ENCODE results near the gene ASIP. TPM values are rescaled to one million over a fixed set of nuclear protein-coding genes. Genes with fewer than 3 reads are reported as not detected.

The ASIP gene
- total and polyA plus RNA-seq, 2 experiments from 2014 or later: not detected

DNA sequence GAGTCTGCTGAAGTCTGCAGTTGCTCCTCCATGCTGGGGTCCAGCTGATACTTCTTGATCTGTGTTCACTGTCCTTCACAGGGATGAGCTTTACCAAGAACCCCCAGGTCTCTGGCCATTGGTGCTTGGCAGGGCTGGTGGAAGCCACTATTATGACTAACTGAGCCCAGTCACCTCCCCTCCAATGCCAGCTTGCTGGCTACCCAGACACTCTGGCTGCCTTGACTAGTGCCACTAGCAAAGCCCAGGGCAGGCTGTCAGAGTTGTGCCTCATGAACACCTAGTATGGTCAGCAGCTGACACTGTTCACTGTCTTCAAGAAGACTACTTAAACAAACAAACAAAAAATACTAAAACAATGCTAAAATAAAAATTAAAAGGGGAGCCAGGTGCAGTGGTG lies 8.8 kb downstream of the ASIP start (continued):
- TF ChIP-seq, protein P1, sequence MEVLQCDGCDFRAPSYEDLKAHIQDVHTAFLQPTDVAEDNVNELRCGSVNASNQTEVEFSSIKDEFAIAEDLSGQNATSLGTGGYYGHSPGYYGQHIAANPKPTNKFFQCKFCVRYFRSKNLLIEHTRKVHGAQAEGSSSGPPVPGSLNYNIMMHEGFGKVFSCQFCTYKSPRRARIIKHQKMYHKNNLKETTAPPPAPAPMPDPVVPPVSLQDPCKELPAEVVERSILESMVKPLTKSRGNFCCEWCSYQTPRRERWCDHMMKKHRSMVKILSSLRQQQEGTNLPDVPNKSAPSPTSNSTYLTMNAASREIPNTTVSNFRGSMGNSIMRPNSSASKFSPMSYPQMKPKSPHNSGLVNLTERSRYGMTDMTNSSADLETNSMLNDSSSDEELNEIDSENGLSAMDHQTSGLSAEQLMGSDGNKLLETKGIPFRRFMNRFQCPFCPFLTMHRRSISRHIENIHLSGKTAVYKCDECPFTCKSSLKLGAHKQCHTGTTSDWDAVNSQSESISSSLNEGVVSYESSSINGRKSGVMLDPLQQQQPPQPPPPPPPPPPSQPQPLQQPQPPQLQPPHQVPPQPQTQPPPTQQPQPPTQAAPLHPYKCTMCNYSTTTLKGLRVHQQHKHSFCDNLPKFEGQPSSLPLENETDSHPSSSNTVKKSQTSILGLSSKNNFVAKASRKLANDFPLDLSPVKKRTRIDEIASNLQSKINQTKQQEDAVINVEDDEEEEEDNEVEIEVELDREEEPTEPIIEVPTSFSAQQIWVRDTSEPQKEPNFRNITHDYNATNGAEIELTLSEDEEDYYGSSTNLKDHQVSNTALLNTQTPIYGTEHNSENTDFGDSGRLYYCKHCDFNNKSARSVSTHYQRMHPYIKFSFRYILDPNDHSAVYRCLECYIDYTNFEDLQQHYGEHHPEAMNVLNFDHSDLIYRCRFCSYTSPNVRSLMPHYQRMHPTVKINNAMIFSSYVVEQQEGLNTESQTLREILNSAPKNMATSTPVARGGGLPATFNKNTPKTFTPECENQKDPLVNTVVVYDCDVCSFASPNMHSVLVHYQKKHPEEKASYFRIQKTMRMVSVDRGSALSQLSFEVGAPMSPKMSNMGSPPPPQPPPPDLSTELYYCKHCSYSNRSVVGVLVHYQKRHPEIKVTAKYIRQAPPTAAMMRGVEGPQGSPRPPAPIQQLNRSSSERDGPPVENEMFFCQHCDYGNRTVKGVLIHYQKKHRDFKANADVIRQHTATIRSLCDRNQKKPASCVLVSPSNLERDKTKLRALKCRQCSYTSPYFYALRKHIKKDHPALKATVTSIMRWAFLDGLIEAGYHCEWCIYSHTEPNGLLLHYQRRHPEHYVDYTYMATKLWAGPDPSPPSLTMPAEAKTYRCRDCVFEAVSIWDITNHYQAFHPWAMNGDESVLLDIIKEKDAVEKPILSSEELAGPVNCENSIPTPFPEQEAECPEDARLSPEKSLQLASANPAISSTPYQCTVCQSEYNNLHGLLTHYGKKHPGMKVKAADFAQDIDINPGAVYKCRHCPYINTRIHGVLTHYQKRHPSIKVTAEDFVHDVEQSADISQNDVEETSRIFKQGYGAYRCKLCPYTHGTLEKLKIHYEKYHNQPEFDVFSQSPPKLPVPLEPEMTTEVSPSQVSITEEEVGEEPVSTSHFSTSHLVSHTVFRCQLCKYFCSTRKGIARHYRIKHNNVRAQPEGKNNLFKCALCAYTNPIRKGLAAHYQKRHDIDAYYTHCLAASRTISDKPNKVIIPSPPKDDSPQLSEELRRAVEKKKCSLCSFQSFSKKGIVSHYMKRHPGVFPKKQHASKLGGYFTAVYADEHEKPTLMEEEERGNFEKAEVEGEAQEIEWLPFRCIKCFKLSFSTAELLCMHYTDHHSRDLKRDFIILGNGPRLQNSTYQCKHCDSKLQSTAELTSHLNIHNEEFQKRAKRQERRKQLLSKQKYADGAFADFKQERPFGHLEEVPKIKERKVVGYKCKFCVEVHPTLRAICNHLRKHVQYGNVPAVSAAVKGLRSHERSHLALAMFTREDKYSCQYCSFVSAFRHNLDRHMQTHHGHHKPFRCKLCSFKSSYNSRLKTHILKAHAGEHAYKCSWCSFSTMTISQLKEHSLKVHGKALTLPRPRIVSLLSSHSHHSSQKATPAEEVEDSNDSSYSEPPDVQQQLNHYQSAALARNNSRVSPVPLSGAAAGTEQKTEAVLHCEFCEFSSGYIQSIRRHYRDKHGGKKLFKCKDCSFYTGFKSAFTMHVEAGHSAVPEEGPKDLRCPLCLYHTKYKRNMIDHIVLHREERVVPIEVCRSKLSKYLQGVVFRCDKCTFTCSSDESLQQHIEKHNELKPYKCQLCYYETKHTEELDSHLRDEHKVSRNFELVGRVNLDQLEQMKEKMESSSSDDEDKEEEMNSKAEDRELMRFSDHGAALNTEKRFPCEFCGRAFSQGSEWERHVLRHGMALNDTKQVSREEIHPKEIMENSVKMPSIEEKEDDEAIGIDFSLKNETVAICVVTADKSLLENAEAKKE (CRISPR knock-in tag; IDR thresholded peaks at IDR 0.05): no peak
- TF ChIP-seq POLR2AphosphoS5 (IDR thresholded peaks at IDR 0.05; ENCODE audit: low read depth) (no peak), JUNB (IDR thresholded peaks at IDR 0.05; ENCODE audit: unreplicated experiment) (no peak), STAT1 (IDR thresholded peaks at IDR 0.05; ENCODE audit: unreplicated experiment) (no peak)
- TF ChIP-seq, protein P2, sequence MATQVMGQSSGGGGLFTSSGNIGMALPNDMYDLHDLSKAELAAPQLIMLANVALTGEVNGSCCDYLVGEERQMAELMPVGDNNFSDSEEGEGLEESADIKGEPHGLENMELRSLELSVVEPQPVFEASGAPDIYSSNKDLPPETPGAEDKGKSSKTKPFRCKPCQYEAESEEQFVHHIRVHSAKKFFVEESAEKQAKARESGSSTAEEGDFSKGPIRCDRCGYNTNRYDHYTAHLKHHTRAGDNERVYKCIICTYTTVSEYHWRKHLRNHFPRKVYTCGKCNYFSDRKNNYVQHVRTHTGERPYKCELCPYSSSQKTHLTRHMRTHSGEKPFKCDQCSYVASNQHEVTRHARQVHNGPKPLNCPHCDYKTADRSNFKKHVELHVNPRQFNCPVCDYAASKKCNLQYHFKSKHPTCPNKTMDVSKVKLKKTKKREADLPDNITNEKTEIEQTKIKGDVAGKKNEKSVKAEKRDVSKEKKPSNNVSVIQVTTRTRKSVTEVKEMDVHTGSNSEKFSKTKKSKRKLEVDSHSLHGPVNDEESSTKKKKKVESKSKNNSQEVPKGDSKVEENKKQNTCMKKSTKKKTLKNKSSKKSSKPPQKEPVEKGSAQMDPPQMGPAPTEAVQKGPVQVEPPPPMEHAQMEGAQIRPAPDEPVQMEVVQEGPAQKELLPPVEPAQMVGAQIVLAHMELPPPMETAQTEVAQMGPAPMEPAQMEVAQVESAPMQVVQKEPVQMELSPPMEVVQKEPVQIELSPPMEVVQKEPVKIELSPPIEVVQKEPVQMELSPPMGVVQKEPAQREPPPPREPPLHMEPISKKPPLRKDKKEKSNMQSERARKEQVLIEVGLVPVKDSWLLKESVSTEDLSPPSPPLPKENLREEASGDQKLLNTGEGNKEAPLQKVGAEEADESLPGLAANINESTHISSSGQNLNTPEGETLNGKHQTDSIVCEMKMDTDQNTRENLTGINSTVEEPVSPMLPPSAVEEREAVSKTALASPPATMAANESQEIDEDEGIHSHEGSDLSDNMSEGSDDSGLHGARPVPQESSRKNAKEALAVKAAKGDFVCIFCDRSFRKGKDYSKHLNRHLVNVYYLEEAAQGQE (IDR thresholded peaks at IDR 0.05; ENCODE audit: unreplicated experiment): no peak

- no peak overlapping the region for H3K4me3 Mint-ChIP-seq
- H3K4me1 ChIP-seq (ENCODE audit: insufficient read depth): no peaks in the 10 kb centered on the region
- no peaks in the 10 kb centered on the region for H3K36me3 ChIP-seq (ENCODE audit: insufficient read depth)
- H4K20me1 ChIP-seq (replicated peaks; ENCODE audit: insufficient read depth): no peaks in the 10 kb centered on the region
- H3K27ac Mint-ChIP-seq: no peak overlapping the region
- no peaks in the 10 kb centered on the region for H3K9me2 ChIP-seq (ENCODE audit: insufficient read depth)
- H3K9me3 Mint-ChIP-seq: no peaks in the 10 kb centered on the region
- H3K79me2 ChIP-seq (replicated peaks; ENCODE audit: insufficient read depth): no peaks in the 10 kb centered on the region
- peaks cover 2% of the 10 kb centered on the region for H3K27me3 Mint-ChIP-seq (ENCODE audit: insufficient read depth, low read depth, poor library complexity)
- ATAC-seq (no peak), DNase-seq (ENCODE audit: low spot score) (no peak)
- H3K4me3 ChIP-seq: no peak overlapping the region
- H2AFZ ChIP-seq: no peak overlapping the region
- no peak overlapping the region for H3K4me2 ChIP-seq
- no peaks in the 10 kb centered on the region for H3K36me3 Mint-ChIP-seq (ENCODE audit: low read depth)
- no peak overlapping the region for H3K27ac ChIP-seq (ENCODE audit: low read depth)
- peaks cover 16% of the 10 kb centered on the region for H3K4me1 Mint-ChIP-seq
- no peaks in the 10 kb centered on the region for H3K27me3 ChIP-seq (ENCODE audit: insufficient read depth)
- H3F3A ChIP-seq (replicated peaks; ENCODE audit: low read depth): no peaks in the 10 kb centered on the region
- TF ChIP-seq CREB1 (CRISPR knock-in tag; IDR thresholded peaks at IDR 0.05; ENCODE audit: low read depth) (no peak), JUNB (IDR thresholded peaks at IDR 0.05; ENCODE audit: unreplicated experiment) (no peak), EZH2phosphoT487 (IDR thresholded peaks at IDR 0.05; ENCODE audit: unreplicated experiment) (no peak)
- TF ChIP-seq, protein P2 (IDR thresholded peaks at IDR 0.05; ENCODE audit: unreplicated experiment): no peak
Measured at GRCh38 chr20:34251619-34252018, 10.4 kb downstream of the ASIP start.

Data from GM23338 (cell line).